ENCODE results near the gene ASB2.

Gene ASB2

DNA sequence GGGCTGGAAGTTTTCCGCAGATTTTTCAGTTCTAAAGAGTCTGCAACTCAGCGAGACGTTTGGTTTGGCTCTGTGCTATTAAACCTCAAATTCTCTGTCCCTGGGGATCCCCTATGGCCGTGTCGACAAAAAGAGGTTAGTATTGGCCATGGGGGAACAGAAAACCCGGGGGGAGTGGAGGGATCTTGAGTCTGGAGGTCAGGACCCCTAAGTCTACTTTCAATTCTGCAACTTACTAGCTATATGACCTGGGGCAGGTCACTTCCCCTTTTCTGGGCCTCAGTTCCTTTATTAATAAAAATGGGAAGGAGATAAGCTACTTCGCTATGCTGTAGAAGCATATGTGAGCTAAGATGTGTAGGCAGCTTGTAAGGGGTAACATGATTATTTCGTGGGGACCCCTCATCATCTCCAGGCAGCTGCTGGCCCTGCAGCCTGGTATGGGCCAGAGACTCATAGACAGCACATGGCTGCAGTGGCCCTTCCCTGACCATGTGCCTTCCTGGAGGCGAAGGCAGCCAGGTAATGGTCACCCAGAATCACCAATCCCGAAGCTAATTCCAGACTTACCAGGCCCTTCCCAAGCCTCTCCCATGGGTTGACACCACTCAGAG lies 8.6 kb downstream of the ASB2 start:
- TF ChIP-seq SIN3A (IDR thresholded peaks at IDR 0.05; ENCODE audit: borderline replicate concordance, insufficient read depth, low read length) (no peak), FOXP2 (optimal IDR thresholded peaks at IDR 0.05; ENCODE audit: borderline replicate concordance, extremely low read depth, extremely low read length, insufficient read depth) (no peak), POLR2AphosphoS5 (IDR thresholded peaks at IDR 0.05; ENCODE audit: low read depth, low read length) (no peak), TAF1 (IDR thresholded peaks at IDR 0.05; ENCODE audit: borderline replicate concordance, insufficient read depth, low read length) (no peak)
- TF ChIP-seq, protein P1, sequence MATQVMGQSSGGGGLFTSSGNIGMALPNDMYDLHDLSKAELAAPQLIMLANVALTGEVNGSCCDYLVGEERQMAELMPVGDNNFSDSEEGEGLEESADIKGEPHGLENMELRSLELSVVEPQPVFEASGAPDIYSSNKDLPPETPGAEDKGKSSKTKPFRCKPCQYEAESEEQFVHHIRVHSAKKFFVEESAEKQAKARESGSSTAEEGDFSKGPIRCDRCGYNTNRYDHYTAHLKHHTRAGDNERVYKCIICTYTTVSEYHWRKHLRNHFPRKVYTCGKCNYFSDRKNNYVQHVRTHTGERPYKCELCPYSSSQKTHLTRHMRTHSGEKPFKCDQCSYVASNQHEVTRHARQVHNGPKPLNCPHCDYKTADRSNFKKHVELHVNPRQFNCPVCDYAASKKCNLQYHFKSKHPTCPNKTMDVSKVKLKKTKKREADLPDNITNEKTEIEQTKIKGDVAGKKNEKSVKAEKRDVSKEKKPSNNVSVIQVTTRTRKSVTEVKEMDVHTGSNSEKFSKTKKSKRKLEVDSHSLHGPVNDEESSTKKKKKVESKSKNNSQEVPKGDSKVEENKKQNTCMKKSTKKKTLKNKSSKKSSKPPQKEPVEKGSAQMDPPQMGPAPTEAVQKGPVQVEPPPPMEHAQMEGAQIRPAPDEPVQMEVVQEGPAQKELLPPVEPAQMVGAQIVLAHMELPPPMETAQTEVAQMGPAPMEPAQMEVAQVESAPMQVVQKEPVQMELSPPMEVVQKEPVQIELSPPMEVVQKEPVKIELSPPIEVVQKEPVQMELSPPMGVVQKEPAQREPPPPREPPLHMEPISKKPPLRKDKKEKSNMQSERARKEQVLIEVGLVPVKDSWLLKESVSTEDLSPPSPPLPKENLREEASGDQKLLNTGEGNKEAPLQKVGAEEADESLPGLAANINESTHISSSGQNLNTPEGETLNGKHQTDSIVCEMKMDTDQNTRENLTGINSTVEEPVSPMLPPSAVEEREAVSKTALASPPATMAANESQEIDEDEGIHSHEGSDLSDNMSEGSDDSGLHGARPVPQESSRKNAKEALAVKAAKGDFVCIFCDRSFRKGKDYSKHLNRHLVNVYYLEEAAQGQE (IDR thresholded peaks at IDR 0.05; ENCODE audit: insufficient read depth in 1 of 2, low read depth in 2 of 2, low read length in 2 of 2): no peak

DNA sequence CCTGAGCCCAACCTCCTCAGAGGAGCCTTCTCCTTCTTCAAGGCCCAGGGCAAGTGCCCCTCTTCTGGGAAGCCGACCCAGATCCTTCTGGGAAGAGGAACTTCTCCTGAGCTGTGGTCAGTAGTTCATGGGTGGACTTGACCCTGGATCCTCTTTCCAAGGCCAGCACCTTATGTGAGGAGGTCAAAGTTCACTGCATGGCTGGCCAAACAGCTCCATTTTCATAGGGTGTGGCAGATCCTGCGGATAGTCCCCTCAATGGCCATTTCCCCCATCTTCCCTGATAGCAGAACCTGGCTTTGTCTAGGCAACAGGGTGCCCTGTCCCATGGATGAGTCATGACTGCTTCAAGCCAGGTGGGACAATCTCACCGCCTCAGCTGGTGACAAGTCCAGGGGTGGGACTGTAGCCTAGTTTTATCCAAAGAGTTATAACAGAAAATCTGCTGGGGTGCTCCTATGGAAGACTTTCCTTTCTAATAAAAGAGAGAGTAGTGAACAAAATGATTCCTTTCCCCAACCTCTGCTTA lies 10.4 kb downstream of the ASB2 start:
- TF ChIP-seq POLR2AphosphoS5 (IDR thresholded peaks at IDR 0.05; ENCODE audit: low read depth, low read length): no peak
- TF ChIP-seq, protein P1 (IDR thresholded peaks at IDR 0.05; ENCODE audit: insufficient read depth in 1 of 2, low read depth in 2 of 2, low read length in 2 of 2): no peak
- no peak for TF ChIP-seq SIN3A (IDR thresholded peaks at IDR 0.05; ENCODE audit: borderline replicate concordance, insufficient read depth, low read length)
- no peak for TF ChIP-seq FOXP2 (optimal IDR thresholded peaks at IDR 0.05; ENCODE audit: borderline replicate concordance, extremely low read depth, extremely low read length, insufficient read depth)
- no peak for TF ChIP-seq TAF1 (IDR thresholded peaks at IDR 0.05; ENCODE audit: borderline replicate concordance, insufficient read depth, low read length)

DNA sequence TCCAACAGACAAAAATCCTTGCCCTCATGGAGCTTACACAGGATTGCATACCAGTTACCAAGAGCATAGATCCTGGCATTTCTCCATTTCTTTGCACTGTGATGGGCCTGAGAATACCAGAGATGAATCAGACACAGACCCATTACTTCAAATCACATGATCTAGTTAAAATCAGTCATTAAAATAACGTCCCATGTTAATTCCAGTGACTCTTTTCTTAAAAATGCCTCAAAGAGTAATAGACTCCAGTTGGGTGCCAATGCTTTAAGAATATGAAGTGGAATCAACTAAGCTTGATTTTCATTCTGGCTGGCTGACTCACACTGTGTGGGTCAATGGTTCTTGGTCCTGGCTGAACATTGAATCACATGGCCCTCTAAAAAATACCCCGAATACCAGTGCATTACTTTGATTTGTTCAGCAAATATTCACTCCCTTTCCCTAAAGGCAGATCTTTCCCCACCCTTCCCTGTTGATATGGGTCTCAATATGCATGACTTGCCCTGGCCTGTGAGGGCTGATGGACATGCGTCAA lies 11.0 kb downstream of the ASB2 start:
- no peak for TF ChIP-seq SIN3A (IDR thresholded peaks at IDR 0.05; ENCODE audit: borderline replicate concordance, insufficient read depth, low read length)
- TF ChIP-seq, protein P1 (IDR thresholded peaks at IDR 0.05; ENCODE audit: insufficient read depth in 1 of 2, low read depth in 2 of 2, low read length in 2 of 2): no peak
- no peak for TF ChIP-seq TAF1 (IDR thresholded peaks at IDR 0.05; ENCODE audit: borderline replicate concordance, insufficient read depth, low read length)
- no peak for TF ChIP-seq FOXP2 (optimal IDR thresholded peaks at IDR 0.05; ENCODE audit: borderline replicate concordance, extremely low read depth, extremely low read length, insufficient read depth)
- TF ChIP-seq POLR2AphosphoS5 (IDR thresholded peaks at IDR 0.05; ENCODE audit: low read depth, low read length): no peak

DNA sequence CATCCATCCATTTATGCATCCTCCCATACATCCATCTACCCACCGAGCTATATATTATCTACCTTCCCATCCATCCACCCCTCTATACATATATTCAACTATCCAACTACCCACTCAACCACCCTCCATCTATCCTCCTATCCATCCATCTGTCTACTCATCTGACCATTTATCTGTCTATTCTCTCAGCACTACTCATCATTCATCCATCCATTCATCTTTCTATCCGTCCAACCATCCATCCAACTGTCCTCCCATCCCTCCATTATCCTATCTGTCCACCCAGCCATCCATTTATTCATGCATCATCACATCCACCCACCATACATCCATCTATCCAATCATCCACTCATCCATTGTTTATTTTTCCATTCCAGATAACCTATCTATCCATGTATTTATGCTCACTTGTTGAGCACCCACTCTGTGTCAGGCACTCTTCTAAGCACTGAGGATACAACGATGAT lies 11.5 kb downstream of the ASB2 start:
- TF ChIP-seq FOXP2 (optimal IDR thresholded peaks at IDR 0.05; ENCODE audit: borderline replicate concordance, extremely low read depth, extremely low read length, insufficient read depth): no peak
- no peak for TF ChIP-seq POLR2AphosphoS5 (IDR thresholded peaks at IDR 0.05; ENCODE audit: low read depth, low read length)
- TF ChIP-seq, protein P1 (IDR thresholded peaks at IDR 0.05; ENCODE audit: insufficient read depth in 1 of 2, low read depth in 2 of 2, low read length in 2 of 2): no peak
- no peak for TF ChIP-seq SIN3A (IDR thresholded peaks at IDR 0.05; ENCODE audit: borderline replicate concordance, insufficient read depth, low read length)
- TF ChIP-seq TAF1 (IDR thresholded peaks at IDR 0.05; ENCODE audit: borderline replicate concordance, insufficient read depth, low read length): no peak

Measured in PFSK-1 (cell line).